ENCODE measurements around the gene ATM.
"Not testable (repeated sequence)": the region's sequence is repeated elsewhere in the genome, so short reads cannot be mapped to it uniquely, and the experiment has no call there.

The ATM gene

GRCh38 chr11:108286956-108287355, 64.1 kb downstream of the ATM start:
- DNase-seq (ENCODE audit: low read depth): no peak

DNA sequence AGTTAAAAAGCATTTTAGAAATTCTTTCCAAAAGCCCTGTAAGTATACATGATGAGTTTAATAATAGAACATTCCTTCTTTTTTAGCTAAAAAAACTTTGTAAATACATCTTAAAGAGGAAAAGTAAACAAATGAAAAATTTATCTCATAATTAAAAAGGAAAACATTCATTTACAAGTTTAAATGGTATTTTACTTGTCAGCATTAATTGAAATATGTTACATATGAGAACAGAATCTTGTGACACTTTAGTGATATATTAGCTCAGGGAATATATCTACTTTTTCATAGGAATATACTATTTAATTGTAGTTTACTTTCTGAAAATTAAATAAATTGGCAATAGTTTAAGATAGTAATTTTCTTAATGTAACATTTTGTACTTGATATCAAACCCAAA, 66.2 kb downstream of the ATM start:
- DNase-seq (ENCODE audit: low read depth): not testable (repeated sequence)

DNA sequence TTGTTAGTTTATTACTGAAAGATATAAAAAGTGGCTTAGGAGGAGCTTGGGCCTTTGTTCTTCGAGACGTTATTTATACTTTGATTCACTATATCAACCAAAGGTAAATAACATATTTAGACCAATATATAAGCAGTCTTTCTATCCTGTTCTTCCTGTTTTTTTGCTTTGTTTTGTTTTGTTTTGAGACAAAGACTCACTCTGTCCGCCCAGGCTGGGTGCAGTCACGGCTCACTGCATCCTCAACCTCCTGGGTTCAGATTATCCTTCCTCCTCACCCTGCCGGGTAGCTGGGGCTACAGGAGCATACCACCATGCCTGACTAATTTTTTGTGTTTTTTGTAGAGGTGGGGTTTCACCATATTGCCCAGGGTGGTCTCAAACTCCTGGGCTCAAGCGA, 66.8 kb downstream of the ATM start:
- DNase-seq (ENCODE audit: low read depth): no peak

DNA sequence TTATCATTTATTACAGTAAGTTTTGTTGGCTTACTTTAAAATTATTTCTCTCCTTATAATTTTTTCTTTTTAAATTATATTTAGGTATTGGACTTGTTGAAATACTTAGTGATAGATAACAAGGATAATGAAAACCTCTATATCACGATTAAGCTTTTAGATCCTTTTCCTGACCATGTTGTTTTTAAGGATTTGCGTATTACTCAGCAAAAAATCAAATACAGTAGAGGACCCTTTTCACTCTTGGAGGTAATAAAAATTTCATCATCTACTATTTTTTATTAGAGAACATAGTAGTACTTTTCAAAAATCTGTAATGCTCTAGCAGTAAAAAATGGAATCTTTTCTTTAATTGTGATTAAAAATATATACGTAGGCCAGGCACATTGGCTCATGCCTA, 70.4 kb downstream of the ATM start:
- DNase-seq (ENCODE audit: low read depth): no peak

DNA sequence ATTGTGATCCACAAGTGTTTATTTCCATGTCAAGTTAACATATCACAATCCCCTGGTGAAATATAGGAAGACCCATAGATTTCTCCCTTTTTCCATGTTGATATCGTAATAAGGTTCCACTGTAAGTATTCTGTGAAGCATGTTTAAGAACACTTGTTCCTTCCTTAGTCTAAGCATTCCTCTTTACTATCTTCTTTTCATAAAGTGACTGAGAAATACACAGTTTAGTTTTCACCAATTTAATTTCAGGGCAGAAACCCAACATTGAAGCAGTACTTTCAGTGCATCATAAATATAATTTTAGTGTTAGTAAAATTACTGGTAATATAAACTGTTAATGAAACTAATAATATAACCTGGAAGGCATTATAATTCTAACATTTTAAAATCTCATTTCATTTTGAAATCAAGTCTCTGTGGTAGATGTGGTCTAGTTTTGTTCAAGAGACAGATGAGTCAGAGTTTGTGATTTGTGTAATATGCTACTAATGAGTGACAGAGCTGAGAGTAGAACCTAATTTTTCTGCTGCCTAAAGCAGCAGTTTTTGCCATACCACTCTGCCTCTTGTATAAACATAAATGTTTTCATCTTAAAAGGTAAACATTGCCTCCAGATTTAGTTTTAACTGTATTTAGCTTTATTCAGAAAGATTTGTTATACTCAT, 79.4 kb downstream of the ATM start:
- no peak for DNase-seq (ENCODE audit: low read depth)

- no peak for DNase-seq (ENCODE audit: low read depth)
Measured at GRCh38 chr11:108307751-108308150, 84.9 kb downstream of the ATM start.

DNA sequence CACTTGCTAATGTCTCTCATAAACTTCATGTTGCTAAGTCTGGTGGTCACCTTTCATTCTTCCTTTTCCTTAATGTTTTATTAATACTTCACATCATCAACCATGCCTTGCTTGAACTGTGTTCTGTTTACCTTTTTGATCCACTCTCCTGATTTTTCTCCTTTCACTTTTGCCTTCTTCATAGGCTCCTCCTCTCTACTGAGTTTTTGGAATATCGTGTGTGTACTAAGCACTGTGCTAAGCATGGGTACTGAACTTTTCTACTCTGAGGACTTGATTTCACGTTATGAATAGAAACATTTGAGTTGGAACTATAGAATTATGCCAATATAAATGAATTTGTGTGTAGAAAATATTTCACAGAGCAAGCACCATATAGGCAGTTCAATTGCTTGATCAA, 90.6 kb downstream of the ATM start:
- no peak for DNase-seq (ENCODE audit: low read depth)

DNA sequence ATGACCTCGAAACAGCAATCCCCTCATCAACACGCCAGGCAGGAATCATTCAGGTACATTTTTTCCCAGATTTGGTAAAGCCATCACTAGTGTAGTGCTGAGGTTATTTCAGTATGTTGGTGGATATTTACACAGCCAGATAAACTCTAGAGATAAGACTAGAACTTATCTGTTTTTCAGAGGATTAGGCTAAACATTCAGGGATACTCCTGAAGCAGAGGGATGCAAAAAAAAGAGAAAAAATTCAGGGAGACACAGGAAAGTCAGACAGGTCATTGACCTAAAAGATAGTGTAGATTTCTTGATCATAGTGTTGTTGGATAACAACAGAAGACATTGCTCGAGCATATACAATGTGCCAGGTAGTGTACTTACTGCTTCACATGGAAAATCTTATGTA, 93.2 kb downstream of the ATM start:
- DNase-seq (ENCODE audit: low read depth): no peak

GRCh38 chr11:108319541-108320145, 96.8 kb downstream of the ATM start:
- DNase-seq (ENCODE audit: low read depth): no peak

DNA sequence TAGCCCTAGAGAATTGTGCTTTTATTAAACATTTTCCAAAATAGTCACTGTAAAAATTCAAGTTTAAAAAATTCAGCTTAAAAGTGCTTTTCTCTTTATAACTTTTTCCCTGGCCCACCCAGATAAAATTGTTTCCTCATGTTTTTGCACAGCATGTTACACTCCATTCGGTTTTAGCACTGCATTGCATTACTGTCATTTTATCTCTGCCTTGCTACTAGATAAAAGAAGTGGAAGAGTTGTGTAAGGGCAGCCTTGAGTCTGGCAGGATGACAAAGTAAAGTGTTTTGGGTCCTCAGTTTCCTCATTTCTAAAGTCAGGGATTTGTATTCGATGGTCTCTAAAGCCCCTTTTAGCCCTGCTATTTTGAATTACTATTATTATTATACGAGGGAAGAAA, 99.8 kb downstream of the ATM start:
- DNase-seq (ENCODE audit: low read depth): no peak

- DNase-seq (ENCODE audit: low read depth): no peak
Measured at GRCh38 chr11:108324587-108324986, 101.7 kb downstream of the ATM start.

- no peak for DNase-seq (ENCODE audit: low read depth)
Measured at GRCh38 chr11:108333403-108333899, 110.6 kb downstream of the ATM start.

- DNase-seq (ENCODE audit: low read depth): no peak
Measured at GRCh38 chr11:108338750-108339149, 115.9 kb downstream of the ATM start.

DNA sequence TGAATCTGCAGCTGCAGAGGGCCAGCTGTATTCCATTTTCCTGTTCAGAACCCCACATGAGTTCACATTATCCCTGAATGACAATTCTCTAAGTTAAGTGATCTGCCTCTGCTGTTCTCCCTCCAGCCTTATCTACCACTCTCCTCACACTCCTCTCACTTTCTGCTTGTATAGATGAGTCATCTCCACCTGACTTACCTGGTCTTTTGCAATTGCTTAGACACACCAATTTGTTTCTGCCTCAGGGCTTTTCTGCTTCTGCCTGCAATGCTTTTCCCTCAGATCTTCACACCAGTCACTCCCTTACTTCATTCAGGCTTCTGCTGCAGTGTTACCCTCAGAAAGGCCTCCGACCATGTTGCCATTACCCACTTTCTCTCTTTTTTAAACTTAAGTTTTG, 118.1 kb downstream of the ATM start:
- no peak for DNase-seq (ENCODE audit: low read depth)

- no peak for DNase-seq (ENCODE audit: low read depth)
Measured at GRCh38 chr11:108341654-108342053, 118.8 kb downstream of the ATM start.

DNA sequence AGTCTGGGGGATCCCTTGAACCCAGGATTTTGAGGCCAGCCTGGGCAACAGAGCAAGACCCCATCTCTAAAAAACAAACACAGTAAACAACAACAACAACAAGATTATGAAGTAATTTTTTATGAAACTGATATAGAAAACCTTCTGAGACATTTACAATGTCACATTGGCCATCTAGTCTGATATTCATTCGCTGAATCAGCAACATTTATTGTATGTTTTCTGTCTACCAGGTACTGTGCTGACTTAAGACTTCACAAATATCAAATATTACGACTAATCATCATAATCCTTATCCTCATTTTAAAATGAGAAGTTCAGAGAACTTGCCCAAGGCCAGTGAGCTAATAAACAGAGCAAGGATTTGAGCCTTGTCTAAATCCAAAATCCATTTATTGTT, 120.8 kb downstream of the ATM start:
- no peak for DNase-seq (ENCODE audit: low read depth)

DNA sequence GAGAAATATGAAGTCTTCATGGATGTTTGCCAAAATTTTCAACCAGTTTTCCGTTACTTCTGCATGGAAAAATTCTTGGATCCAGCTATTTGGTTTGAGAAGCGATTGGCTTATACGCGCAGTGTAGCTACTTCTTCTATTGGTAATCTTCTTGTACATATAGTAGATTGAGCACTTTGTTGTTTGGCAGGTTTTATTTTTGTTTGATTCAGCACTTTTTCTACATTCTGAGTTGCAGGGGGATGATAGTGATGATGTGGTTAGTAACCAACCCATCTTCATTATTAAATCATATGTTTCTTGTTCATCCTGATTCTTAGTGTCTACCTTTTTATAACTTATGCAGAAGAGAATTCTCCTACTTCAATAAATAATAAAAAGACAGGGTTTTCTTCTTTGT, 122.9 kb downstream of the ATM start:
- no peak for DNase-seq (ENCODE audit: low read depth)

DNA sequence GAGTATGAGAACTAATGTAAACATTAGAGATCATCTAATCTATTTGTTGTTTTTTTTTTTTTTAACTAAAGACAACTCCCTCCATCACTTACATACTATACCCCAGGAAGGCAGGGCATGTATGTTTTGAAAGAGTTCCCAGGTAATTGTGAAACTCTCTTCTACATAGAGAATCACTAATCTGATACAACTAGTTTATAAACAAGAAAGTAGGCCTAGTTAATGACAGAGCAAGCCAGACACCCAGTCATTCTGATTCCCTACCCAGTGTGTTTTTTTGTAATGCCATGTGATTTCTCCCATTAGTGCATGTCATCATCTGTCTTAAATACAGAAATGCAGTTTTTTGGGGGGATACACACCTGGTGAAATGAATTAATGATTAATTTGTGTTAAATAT, 123.6 kb downstream of the ATM start:
- no peak for DNase-seq (ENCODE audit: low read depth)

DNA sequence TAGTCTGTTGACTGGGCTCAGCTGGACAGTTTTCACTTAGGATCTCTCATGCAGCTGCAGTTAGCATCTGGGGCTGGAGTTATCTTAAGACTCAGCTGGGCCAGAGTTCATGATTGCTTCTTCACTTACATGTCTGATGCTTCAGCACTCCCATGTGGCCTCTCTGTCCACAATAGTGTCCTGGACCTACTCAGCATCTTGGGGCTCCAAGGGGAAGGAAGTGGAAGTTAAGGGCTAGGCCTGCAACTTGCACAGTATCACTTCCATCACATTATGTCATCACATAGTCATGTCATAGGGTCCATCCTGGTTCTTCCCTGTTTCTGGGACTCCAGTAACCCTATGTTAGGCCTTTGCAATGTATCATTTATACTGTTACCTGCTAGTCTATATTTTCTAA, 128.6 kb downstream of the ATM start:
- no peak for DNase-seq (ENCODE audit: low read depth)

DNA sequence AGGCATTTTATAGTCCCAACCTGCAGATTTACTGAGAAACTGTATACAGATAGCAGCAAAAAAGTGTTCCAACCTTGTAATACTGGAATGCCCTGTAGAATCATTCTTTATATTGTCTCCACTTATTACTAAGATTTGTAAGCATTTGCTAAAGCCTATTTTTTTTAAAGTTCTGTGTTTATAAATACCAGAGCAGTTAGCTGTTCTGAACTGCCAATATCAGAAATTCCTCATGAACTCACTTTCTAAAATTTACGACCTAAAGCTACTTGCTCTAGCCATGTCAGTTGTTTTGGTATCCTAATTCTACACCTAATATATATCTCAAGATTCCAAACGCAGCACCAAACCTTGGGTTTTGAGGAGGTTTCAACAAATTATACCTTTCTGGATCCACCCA, 141.3 kb downstream of the ATM start:
- DNase-seq (ENCODE audit: low read depth): no peak

GRCh38 chr11:108368134-108368533, 145.3 kb downstream of the ATM start:
- no peak for DNase-seq (ENCODE audit: low read depth)

DNA sequence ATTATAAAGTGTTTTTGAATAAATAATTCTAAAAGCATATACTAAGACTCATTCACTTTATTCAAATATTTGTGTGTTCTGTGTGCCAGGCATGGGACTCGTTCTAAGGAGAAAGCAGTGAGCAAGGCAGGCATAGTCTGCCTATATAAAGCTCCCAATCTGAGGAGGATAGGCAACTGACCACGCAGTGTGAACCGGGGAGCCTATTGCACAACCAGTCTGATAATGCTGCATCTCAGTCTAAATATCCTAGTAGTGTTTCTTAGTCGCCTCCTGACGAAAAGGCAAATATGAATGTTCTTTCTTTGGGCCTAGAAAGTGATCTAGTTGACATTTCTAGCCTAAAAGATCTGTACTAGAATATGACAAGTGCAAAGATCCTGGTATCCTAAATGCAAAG, 146.2 kb downstream of the ATM start:
- no peak for DNase-seq (ENCODE audit: low read depth)

DNA sequence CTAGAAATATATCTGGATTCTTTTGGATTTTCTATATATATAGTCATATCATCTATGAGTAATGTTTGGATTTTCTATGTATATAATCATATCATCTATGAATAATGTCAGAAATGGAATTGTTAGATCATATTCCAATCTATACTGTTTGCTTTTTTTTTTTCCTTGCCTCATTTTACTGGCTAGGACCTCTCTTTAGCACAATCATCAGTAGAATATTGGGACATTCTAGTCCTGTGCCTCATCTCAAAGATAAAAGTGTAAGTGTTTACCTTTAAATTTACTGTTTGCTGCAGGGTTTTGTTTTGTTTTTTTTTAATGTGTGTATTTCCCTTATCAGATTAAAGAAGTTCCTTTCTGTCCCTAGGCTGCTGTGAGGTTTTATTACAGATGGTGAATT, 147.4 kb downstream of the ATM start:
- DNase-seq (ENCODE audit: low read depth): no peak

DNA sequence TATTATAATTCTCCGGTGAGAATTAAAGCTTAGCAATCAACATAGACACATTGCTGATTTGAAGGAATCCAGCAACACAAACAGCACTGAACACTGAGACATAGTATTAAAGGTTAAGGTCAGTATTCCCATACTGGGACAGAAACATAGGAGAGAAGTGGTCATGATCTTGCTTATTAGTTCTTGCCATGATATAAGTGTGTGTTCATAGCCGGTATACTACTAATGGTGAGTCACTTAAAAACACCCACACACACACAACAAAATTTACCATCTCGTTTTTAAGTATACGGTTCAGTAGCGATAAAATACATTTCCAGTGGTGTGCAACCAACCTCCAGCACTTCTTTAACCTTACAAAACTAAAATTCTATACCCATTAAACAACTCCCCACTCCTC, 148.1 kb downstream of the ATM start:
- no peak for DNase-seq (ENCODE audit: low read depth)
